NCI-H524 (cell line): ENCODE results near the gene TBX3.

Experiments used
- DNase-seq, 2 experiments: peaks; one replicate each; lab custom pipeline; 2025; lab: John Stamatoyannopoulos, UW

Gene TBX3

GRCh38 chr12:114627393-114627792 is 56.6 kb downstream of the TBX3 start:
- DNase-seq: no peak

- DNase-seq: peak in 1 of 2 experiments; percentile 17
Measured at GRCh38 chr12:114625294-114625851, 58.6 kb downstream of the TBX3 start.

GRCh38 chr12:114623737-114624136 is 60.2 kb downstream of the TBX3 start:
- DNase-seq: no peak
